Brain microvascular endothelial cell (primary cell): ENCODE measurements around the gene SLC5A3.
A peak's percentile ranks its signal among the peaks of the same experiment; 100 is the strongest.

Experiments
- DNase-seq: peaks from one replicate; pipeline ENCODE4 v3.0.0-alpha.2; 2020
- H3K27ac ChIP-seq: fragments of 250-450 bp; sonication (Bioruptor Pico); 2 replicates; pipeline ENCODE4 v1.5.1; 2020; ENCODE audit warnings: mild to moderate bottlenecking, moderate library complexity
- H3K27me3 ChIP-seq: fragments of 250-450 bp; sonication (Bioruptor Pico); replicated peaks from 2 replicates; pipeline ENCODE4 v1.5.1; 2020; ENCODE audit warnings: mild to moderate bottlenecking
- H3K36me3 ChIP-seq: fragments of 250-450 bp; sonication (Bioruptor Pico); replicated peaks from 2 replicates; pipeline ENCODE4 v1.5.1; 2020; ENCODE audit warnings: mild to moderate bottlenecking
- H3K4me3 ChIP-seq: 2 replicates; pipeline ENCODE4 v1.5.1; 2011; ENCODE audit warnings: low read depth, mild to moderate bottlenecking, control low read depth, low read length, moderate library complexity
- in situ Hi-C: cut with HindIII; loops from 2 replicates; pipeline ENCODE4 v1.10.0; 2017; ENCODE audit warnings: low sequenced_read_pairs, low pct_ligation_motif_present
- TF ChIP-seq, protein P1 (sequence below): IDR thresholded peaks from 2 replicates; pipeline ENCODE4 v1.5.1; 2011; ENCODE audit warnings: low read depth, mild to moderate bottlenecking, moderate library complexity, low read length, control low read depth, inconsistent platforms; ENCODE audit errors: missing control alignments

The SLC5A3 gene

GRCh38 chr21:34031835-34032370, 41.5 kb upstream of the SLC5A3 start:
- in situ Hi-C loops = no loop called here
- Histone ChIP-seq H3K36me3 (no peaks in the 10 kb centered on the region), H3K27ac (no peak overlapping the region), H3K4me3 (no peak overlapping the region), H3K27me3 (no peaks in the 10 kb centered on the region)
- TF ChIP-seq, protein P1, sequence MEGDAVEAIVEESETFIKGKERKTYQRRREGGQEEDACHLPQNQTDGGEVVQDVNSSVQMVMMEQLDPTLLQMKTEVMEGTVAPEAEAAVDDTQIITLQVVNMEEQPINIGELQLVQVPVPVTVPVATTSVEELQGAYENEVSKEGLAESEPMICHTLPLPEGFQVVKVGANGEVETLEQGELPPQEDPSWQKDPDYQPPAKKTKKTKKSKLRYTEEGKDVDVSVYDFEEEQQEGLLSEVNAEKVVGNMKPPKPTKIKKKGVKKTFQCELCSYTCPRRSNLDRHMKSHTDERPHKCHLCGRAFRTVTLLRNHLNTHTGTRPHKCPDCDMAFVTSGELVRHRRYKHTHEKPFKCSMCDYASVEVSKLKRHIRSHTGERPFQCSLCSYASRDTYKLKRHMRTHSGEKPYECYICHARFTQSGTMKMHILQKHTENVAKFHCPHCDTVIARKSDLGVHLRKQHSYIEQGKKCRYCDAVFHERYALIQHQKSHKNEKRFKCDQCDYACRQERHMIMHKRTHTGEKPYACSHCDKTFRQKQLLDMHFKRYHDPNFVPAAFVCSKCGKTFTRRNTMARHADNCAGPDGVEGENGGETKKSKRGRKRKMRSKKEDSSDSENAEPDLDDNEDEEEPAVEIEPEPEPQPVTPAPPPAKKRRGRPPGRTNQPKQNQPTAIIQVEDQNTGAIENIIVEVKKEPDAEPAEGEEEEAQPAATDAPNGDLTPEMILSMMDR = no peak
- DNase-seq = no peak

DNA sequence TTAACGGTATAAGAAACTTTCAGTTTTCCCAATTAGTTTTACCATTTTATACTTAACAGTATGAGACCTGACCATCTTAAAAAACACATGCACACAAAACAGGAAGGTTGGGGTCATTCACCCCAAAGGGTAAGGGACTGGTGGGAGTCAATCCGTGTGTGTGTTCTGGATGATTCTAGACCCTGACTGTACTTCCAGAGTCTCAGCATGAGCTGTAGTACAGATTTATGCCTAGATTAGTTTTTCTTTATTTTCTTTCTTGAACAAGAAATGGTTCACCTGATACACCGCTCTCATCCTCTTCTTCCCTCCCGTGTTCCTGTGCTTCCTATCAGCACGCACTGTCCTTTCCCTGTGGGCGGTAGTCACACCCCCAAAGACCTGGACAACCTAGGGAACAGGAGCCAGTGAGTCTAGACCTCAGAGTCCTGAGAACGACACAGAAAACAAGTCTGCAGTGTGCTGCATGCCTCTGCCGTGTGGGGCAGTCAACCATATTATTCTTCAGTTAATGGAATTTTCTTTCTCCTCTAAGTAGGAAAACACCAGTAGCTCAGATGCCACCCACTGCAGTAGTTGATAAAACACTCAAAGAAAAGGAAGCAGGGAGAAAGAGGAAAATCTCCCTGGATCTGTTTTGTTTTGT, 38.9 kb upstream of the SLC5A3 start:
- no peak overlapping the region for H3K27ac ChIP-seq
- TF ChIP-seq, protein P1 = peak; percentile 38
- no peak for DNase-seq
- H3K27me3 ChIP-seq = no peaks in the 10 kb centered on the region
- H3K4me3 ChIP-seq = no peak overlapping the region
- H3K36me3 ChIP-seq = no peaks in the 10 kb centered on the region
- in situ Hi-C loops = no loop called here

DNA sequence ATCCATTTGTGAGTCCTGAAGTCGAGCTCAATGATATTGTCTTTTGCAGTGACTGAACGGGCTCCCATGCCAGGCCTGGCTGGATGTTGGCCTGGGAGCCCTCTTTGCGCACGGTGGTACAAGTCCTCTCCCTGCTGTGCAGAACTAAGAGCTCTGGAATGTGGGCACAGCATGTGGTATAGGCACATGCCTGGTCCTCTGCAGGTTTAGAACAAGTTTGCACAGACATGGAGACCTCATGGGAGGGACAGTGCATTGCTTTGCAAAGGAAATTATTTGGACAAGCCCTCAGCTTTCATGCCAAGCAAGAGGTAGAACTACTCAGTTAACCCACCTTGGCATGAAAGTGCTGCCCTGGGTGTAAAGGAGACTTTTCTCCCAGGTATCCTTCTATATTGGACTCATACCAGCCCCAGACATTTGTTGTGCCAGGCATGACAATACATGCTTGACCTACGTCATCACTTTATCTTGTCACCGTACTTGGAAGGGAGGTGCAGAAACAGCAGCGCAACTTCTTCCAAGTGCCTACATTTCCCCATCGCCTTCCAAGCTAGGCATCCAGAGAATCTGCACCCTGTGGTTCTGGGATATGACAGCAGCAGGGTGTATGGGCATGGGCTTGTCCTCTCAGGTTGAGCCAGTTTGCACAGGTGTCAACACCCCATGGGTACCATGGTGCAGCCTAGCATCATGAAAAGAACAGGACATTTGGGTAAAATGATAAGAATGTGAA, 37.6 kb upstream of the SLC5A3 start:
- Histone ChIP-seq H3K27me3 (no peaks in the 10 kb centered on the region), H3K4me3 (no peak overlapping the region), H3K36me3 (no peaks in the 10 kb centered on the region), H3K27ac (no peak overlapping the region)
- in situ Hi-C loops = no loop called here
- TF ChIP-seq, protein P1 = no peak
- no peak for DNase-seq

GRCh38 chr21:34037009-34037795, 36.2 kb upstream of the SLC5A3 start:
- TF ChIP-seq, protein P1 = no peak
- H3K27ac ChIP-seq = no peak overlapping the region
- in situ Hi-C loops = no loop called here
- peak; percentile 72 for DNase-seq
- H3K4me3 ChIP-seq = no peak overlapping the region
- no peaks in the 10 kb centered on the region for H3K36me3 ChIP-seq
- H3K27me3 ChIP-seq = no peaks in the 10 kb centered on the region

GRCh38 chr21:34039678-34040382, 33.5 kb upstream of the SLC5A3 start:
- H3K4me3 ChIP-seq = no peak overlapping the region
- H3K36me3 ChIP-seq = no peaks in the 10 kb centered on the region
- H3K27ac ChIP-seq = no peak overlapping the region
- TF ChIP-seq, protein P1 = peak; percentile 25
- no peak for DNase-seq
- no peaks in the 10 kb centered on the region for H3K27me3 ChIP-seq
- in situ Hi-C loops = no loop called here
